Stimulated activated CD4-positive, alpha-beta T cell treated with anti-CD3 and anti-CD28 coated beads, Interleukin-12 subunit alpha, Interleukin-12 subunit beta, amount 100 ng/mL, for 24 hours (primary cell): ENCODE results near the gene ATG7.
"Not testable (repeated sequence)": the region's sequence is repeated elsewhere in the genome, so short reads cannot be mapped to it uniquely, and the experiment has no call there.

Source experiments
- DNase-seq, 2 experiments: peaks; one replicate each; pipeline ENCODE4 v3.0.0-alpha.2; 2020; ENCODE audit warnings: low read depth in 2 of 2

Gene ATG7

DNA sequence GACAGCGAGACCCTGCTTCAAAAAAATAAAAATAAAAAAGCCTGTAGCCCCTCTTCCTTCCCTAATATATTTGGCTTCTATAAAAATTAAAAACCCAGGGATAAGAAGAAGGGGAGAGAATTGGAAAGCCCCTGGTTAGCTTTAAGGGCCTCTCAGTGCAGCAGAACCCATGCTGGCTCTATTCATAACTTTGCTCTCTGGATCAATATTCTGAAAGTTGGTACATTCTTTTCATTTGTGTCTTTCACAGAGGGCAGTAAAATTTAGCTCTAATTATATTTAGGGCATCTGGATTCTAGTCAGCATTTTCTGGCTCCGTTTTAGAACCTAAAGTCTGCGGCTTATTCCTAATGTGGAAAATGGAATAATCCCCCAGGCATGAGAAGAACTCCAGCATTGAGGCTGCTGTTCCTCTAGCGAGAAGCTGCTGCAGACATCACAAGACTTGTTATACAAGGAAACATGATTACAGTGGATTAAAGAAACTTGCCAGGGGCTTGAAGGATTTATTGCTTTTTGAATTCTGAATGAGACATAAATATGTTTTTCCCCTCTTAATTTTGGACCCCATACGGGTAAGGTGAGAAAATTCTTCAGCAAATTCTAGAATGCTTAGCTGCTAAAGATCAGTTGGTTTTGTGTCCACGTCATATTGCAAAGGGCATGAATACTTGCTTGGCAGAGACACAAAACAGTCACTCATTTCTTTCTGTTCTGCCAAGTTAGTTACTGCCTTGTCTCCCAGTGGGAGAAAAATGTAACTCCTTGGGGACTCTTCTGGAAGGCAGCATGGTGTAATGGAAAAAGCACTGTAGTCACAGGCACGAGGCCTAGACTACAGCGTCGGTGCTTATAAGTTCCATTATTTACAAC is 193.8 kb downstream of the ATG7 start:
- no peak for DNase-seq

DNA sequence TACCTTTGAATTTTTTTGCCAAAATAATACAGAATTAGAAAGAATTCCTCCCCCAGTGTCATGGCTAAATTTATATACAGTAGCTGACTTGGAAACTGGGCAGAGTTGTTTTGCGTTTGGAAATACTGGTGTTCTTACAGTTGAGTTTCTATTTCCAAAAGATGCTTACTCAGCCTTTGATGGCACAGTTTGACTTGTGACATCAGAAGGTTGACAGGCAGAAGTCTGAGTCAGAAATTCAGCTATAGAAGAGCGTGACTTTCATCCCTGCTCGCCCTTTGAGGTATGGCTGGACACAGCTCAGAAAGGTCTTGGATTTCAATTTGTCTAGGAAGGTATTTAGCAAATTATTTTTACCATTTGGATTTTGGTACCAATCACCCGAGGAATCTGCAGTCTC is 195.7 kb downstream of the ATG7 start:
- no peak for DNase-seq

DNA sequence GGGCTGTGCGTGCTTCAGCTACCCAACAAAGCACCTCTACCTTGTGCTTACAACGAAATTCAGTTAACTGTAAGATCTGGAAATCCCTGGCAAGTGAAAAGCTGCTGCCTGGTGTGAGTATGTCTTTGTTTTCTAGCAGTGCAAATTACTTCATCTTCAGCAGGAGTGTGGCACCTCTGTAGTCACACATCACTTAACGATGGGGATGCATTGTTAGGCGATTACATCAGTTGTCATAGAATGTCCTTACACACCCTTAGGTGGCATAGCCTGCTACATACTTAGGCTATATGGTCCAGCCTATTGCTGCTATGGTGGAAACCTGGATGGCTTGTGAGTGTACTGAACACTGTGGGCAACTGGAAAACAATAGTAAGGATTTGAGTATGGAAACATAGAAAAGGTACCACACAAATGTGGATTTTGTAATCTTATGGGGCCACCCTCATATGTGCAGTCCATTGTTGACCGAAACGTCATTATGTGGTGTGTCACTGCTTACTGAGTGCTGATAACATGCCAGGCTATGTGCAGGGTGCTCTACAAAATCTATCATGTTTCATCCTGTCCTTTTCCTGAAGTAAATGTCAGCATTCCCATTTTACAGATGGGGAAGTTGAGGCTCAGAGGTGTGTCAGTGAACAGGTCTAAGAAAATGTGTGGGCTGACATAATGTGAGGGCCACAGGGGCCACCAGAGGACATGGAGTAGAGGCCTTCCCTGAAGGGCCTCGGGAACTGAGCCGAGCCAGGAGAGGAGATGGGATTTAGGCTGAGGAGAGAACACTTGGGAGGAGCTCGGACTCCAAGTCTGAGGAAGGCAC is 198.0 kb downstream of the ATG7 start:
- DNase-seq = no peak

DNA sequence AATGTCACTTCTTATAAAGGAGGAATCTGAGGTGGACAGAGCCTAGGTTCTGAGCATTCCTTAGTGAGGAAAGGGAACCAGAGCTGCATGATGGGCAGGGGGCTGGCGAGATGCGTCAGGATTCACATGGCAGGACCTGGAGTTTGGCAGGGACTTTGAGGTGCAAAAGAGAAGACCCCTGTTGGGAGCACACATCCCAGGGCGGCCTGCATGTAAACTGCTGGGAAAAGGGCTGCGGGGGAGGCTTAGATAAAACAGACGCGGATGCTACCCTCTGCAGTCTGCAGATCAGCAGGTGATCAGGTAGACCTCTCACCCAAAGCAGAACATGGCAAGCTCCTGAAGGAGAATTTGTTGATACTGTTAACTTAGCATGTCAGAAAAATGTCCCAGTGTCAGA is 203.1 kb downstream of the ATG7 start:
- DNase-seq = no peak

DNA sequence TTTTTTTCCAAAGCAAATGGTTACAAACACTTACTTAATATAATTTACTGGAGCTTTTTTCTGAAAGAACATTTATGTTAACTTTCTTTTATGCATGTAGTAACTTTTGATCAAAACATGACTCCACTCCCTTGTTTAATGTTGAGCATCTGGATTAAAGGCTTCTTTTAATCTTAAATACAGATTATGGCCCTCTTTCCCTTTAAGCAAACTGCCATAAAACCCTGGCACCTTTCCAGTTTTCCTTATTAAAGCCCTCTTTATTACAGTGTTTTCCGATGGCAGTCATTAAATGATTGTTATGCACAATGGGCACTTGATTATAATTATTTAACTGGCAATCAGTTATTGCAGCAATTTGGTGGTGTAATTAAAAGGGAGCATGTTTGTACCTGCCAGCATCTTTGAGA is 204.5 kb downstream of the ATG7 start:
- DNase-seq = no peak

DNA sequence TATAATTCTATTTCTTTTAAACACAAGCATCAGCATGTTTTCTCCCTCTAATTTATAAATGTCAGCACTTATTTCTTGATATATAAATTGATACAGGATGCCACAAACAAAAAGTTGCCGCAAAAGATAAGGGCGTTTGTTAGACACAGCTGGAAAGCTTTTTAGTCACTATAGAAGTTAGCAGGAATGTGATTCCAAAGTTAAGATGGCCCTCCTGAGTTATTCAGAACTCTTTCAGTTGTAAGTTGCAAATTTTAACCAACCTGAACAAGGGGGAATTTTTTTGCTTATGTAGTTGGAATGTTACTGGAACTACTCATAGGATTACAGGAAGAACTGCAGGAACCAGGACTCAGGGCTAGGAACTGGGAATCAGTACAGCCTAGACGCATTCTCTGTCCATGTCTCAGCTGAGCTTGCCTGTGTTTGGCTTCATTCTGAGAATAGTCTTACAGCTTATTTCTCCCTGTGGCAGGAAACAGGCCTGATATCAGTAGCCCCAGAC is 205.3 kb downstream of the ATG7 start:
- DNase-seq = no peak

DNA sequence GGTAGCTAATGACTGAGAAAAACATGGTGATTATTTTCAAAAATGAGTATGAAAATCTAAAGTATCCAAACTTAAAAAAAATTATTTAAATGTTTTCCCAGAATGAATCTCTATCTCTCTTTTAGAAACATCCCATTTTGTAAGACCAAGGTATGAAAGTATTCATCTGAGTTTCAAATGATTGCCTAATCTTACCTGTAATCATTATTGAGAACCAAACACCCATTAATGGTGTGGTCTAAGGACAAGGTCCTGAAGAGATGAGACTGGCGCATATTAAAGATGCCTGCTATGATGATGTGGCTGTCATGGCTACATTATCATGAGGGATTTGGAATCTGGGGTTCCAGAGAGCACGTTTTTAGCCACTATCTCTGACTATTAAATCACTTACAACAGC is 206.0 kb downstream of the ATG7 start:
- no peak for DNase-seq

DNA sequence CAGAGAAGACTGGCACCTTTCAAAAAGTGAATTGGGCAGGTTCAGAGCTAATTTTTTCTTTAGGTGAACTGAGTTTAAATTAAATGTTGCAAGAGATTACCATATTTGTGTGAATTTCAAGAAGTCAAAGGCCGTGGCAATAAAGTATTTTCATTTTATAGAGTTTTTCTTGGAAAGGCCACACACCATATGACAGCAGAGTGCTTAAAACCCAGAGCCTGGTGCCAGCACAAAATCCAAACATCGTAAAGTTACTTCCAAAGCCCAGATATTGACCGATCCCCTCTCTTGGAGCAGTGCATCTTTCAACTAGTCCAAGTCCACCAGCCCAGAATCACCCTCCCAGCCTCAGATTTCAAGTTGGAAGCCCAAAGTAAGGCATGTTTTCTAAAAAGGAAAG is 207.0 kb downstream of the ATG7 start:
- no peak for DNase-seq

DNA sequence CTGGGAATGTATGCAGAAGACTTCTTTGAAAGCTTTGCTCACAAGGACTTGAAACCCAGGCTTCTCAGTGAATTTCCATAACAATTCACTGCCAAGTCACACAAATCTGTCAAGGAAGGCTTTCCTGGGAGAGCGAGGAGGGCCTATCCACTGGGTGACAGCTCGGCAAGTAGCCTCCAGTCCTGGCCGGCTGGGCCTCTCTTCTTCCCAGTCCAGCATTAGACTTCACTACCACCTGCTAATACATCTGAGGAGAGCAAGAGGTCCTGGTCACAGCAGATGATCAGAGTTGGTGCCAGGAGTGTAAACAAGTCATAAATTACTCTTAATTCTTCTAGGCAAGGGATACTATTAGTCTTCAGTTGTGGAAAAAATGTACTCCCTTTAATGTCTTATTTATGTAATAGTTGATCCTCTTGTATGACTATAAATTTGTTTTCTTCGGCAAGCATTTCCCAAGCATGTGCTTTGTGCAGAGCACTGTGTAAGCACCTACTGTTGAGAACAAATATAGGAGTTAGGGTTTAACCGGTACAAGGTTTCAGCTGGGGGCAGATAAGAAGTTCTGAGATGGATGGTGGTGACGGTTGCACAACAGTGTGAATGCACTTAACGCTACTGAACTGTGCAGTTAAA is 208.6 kb downstream of the ATG7 start:
- no peak for DNase-seq

DNA sequence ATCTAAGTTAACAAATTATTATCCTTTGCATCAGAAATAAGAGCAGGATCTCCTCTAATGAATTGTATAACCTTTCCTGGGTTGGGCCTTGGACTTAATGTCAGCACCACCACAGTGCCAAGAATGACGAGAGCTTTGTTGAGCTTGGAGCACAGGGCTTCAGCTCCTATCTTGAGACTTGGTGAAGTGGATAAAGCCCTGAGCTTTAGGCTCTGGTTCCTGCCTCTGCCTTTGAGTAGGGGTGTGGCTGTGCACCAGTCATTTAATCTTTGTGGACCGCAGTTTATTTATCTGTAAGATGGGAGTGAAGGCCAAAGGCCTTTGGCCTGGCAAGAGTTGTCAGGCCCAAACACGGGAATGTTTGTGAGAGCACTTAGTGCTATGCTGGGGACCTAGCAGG is 209.4 kb downstream of the ATG7 start:
- DNase-seq = no peak

DNA sequence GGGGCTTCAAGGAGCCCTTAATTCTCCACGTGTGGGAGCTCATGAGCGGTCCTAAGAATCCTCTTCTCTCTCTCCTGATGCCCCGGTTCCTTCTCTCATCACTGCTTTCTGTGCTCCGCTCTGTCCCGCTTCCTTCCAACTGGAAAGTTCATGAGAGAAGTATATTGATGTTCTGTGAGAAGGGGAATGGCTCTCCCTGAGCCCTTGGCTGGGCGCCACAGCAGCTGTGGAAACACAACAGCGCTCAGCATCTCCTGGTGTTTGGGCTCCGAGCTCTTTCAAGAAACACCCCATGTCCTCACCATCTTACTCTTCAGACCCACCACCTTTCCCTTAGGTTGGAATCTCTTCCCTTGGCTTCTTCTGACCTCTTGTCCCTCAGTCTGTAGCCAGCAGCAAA is 209.8 kb downstream of the ATG7 start:
- DNase-seq = no peak

DNA sequence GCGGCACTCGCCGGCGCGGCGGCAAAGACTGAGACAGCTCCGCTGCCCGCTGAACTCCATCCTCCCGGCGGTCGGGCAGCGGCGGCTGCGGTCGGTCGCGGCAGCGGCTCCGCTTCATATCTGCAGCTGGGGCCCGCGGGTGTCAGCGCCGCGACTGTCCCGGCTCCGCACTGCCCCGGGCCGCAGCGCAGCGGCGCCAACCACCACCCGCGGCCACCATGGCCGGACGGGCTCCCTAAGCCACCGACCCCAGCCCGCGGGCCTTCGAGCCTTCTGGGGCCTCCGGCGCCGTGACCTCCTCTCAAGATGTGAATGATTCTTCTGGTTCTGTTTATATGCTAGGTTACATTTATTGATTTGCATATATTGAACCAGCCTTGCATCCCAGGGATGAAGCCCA is 216.2 kb downstream of the ATG7 start:
- DNase-seq = not testable (repeated sequence)

DNA sequence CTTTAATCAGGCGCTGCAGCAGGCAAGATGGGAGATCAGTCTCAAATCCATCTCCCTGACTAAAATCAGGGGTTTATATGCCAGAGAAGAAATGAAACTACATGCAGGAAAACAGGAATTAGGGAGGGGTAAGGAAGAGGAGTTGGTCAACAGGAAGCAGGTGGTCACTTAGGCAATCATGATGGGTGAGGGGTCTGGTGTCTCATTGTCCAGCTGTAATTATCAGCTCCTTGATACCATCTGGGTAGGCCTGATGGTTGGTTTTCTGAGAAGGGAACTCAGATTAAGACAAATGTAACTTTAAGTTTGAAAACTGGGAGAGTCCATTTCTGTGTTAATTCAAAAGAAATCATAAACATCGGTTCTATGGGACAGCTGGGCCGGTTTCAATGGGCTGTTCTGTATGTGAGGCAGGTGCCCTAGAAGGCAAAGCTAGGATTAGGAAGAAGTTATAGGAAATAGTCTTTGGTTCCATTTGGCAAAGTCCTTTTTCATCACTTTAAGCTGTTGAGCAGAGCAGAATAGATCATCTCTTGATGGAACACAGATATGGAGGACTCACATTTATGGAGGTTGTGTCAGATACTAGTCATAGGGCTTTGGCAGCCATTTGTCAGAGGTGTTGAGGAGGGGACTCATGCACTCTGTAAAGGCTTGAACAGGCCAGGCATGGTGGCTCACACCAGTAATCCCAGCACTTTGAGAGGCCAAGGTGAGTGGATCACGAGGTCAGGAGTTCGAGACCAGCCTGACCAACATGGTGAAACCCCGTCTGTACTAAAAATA is 222.1 kb downstream of the ATG7 start:
- no peak for DNase-seq

DNA sequence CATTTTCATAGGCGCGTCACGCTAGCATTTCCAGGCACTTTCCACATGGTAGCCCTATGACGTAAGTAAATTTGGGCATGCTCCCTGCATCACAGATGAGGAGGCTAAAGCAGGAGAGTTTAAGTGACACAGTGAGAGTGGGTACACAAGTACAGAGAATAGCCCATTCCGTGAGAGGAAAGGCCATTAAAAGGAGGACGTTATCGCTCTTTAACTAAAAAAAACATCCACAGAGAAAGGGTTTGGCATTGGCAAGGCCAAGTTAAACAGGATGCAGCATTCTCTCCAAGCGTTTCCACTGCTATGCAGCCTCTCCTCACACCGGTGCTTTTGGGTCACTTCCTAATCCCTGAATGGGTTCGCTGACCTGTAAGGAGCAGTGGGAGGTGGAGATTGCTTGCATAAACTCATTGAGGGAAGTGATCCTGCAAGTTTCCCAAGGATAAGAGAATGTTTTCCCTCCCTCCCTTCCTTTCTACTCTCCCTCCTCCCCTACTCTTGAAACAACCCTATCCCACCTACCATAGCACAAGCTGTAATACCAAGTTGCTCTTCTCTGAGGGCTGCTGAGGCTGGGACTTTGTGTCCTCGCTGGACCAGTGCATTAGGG is 223.9 kb downstream of the ATG7 start:
- DNase-seq = no peak

DNA sequence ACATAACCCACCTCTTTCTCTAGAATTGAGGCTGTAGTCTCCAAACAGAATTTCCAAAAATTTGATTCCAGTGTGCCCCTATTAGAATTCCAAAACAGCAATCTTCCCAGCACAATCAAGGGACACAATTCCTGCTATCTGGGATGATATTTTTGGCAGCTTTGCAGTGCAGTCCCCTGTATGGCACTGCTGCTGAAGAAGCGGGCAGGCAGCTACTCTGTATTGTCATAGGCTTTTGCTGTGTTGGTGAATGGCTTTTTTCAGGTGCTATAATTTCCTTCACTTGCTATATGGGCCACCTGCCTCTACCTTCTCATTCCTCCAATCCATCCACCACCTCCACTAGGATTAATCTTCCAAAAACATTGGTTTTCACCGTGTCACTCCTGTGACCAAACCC is 226.0 kb downstream of the ATG7 start:
- no peak for DNase-seq

DNA sequence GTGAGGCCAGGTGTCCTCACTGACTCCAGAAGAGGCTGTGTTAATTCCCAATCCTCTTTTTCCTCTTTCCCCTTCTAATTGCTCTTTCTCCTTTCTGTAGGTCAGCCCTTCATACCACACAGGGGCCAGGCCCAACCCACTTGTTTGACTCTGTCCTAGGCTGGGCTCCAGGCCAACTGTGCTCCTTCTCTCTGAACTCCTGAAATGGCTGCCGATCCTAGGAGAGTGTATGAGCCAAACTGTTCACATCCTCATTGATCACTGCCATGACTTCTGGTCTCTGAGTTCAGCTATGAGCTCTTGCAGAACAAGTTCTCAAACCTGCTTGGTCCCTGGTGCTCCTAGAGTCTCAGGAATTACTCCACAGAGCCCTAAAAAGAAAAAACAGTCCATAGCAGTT is 226.4 kb downstream of the ATG7 start:
- DNase-seq = no peak

DNA sequence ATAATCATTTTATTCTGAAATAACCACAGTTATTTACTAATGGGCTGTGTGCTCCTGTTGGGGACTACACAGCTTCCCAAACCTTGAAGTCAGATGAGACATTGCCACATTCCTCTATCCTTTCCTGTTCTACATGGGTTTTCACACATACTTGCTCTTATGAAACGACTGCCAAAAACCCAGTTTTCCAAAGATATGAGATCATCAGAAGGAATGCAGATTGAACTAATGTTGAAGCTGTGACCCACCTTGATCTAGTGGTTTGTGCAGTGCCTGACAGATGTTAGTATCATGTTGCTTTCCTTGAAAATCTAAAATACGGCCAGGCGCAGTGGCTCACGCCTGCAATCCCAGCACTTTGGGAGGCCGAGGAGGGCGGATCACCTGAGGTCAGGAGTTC is 226.9 kb downstream of the ATG7 start:
- DNase-seq = no peak

DNA sequence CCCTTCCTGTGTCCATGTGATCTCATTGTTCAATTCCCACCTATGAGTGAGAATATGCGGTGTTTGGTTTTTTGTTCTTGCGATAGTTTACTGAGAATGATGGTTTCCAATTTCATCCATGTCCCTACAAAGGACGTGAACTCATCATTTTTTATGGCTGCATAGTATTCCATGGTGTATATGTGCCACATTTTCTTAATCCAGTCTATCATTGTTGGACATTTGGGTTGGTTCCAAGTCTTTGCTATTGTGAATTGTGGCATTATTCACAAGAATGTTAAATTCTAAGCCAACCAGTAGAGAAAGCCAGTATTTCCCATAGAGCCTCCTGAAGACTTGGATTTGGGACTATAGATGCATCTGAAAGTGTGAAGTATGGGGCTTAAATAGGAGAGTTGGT is 230.2 kb downstream of the ATG7 start:
- not testable (repeated sequence) for DNase-seq

DNA sequence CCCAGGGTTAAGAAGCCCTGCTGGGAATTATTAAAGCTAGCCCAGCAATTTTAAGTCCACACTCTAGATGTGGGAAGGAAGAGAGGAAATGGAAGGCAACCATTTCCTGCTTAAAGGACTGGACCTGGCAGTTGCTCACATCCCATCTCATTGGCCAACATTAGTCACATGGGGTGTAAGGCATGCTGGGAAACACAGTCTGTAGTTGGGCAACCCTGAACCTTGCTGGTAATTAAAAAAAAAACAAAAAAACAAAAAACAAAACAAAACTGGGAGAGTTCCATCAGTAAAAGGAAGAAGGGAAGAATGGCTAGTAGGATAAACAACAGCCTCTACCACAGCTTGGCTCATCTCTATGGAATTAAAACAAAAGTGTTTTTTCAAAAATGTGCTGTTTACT is 235.5 kb downstream of the ATG7 start:
- DNase-seq = no peak

DNA sequence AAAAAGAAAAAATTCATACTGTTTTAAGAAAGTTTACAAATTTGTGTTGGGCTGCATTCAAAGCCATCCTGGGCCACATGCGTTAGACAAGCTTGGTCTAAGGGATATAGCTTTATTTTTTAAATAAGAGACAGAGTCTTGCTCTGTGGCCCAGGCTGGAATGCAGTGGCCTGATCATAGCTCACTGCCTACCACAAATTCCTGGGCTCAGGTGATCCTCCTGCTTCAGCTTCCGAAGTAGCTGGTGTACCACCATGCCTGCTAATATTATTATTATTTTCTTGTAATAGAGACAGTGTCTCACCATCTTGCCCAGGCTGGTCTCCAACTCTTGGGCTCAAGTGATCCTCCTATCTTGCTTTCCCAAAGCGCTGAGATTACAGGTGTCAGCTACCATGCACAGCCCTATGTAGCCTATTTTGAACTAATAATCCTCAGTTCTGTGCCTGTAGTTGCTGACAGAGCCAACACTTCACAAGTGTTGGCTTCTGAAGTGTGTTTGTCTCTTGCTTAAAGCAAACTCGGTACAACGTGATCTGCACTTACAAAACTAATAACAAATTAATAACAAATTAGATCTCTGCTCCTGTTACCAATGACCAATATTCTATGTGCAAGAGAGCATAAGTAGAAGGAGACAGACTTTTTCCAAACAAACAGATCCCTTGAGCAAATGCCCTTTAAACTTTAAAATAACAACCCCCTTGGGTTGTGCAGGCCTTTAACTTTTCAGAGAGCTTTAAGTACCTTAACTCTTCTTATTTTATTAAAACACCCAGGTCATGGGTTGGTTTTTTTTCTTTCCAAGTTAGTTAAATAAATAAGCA is 236.4 kb downstream of the ATG7 start:
- DNase-seq = no peak
